Activated T-cell treated with anti-CD3 and anti-CD28 coated beads, Interleukin-2, amount 50 U/mL, for 48 hours (primary cell): ENCODE results near the gene HSD17B2.

Experiments used
- DNase-seq, 2 experiments: peaks; one replicate each; pipeline ENCODE4 v3.0.0-alpha.2; 2020

Gene HSD17B2

DNA sequence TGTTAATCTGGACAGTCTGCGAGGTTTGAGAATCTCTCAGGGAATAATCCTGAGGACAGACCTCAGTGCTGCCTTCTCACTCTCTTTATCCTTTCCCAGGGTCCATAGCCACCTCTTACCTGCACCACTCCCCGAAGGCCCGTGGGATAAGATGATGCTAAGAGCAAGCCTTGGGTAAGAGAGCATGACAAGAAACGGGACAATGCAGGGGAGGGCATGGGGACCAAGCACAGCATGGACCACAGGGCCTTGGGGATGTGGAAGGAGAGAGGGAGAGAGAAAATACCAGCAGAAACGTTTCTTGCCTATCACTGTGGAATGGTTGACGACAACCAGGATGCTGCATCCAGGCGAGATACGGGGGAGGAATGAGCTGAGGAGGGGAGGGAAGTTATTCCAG is 15.5 kb upstream of the HSD17B2 start:
- no peak for DNase-seq

DNA sequence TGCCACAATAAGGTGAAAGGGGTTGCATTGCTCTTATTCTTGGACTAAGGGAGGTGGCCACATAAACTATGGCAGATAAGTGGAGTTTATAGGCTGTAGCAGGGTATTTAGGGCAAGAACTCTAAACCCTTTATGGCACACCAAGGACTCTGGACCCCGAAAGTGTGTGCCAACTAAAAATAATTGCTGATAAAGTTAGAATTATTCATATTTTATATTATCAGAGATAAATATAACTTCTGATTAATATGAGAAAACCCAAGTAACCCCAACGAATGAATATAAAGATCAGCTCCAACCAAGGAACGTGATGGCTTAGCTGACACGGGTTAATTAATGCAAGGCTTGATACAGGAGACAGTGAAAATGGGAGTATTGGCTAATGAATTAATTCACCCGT is 15.0 kb upstream of the HSD17B2 start:
- no peak for DNase-seq

DNA sequence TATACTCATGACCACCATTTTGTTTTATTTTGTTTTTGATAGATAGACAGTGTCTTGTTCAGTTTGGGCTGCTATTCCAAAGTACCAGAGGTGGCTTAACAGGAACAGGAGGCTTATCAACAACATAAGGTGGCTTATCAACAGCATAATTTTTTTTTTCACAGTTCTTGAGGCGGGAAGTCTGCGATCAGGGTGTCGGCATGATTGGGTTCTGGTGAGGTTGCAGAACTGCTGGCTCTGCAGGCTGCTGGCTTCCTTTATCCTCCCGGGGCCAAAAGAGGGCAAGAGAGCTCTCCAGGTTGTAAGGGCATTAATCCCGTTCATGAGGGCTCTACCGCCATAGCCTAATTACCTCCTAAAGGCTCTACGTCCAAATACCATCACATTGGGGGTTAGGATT is 11.8 kb upstream of the HSD17B2 start:
- DNase-seq = no peak

DNA sequence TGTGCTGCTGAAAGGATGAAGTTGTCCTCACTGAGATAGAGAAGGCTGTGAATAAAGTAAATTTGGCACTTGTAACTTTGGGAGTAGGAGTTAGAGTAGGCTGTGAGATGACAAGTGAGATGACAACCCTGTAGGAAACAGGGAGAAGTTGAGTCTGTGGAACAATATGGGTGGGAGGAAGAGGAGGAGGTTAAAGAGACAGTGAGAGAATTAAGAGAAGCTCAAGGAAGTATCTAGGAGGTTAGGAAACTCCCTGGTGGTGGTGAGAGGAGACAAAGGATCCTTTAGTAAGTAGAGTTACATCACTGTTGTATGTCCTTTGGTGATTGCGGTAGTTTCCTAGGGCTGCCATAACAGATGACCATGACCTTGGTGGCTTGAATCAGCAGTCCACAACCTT is 10.7 kb upstream of the HSD17B2 start:
- no peak for DNase-seq

DNA sequence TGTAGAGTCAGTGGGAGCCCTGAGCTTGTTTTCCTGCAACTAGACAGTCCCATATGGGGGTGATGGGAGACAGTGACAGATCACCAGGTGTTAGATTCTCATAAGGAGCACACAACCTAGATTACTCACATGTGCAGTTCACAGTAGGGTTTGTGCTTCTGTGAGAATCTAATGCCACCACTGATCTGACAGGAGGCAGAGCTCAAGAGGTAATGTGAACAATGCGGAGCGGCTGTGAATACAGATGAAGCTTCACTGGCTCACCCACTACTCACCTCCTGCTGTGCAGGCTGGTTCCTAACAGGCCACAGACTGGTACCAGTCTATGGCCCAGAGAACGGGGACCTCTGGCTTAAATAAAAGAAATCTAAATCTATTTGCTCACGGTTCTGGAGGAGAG is 10.2 kb upstream of the HSD17B2 start:
- DNase-seq = no peak

DNA sequence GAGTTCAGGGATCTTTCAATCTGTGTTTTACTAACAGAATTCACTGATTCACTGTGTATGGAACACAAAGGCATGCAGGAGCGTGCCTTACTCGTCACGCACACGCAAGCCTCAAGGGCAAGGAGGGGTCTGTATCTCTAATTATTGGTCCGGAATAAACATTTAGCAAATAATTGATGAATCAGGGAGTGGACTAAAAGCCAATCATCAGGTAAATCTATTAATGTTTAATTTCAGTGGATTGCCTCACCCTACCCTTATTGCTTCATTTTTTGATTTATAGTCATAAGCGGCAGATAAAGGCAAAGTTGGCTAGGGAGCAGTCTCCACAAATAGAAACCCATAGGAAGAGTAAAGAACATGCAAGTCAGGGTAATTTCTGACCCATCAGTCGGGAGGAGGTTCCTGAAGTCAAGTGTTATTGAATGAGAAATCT is 7.4 kb upstream of the HSD17B2 start:
- no peak for DNase-seq

DNA sequence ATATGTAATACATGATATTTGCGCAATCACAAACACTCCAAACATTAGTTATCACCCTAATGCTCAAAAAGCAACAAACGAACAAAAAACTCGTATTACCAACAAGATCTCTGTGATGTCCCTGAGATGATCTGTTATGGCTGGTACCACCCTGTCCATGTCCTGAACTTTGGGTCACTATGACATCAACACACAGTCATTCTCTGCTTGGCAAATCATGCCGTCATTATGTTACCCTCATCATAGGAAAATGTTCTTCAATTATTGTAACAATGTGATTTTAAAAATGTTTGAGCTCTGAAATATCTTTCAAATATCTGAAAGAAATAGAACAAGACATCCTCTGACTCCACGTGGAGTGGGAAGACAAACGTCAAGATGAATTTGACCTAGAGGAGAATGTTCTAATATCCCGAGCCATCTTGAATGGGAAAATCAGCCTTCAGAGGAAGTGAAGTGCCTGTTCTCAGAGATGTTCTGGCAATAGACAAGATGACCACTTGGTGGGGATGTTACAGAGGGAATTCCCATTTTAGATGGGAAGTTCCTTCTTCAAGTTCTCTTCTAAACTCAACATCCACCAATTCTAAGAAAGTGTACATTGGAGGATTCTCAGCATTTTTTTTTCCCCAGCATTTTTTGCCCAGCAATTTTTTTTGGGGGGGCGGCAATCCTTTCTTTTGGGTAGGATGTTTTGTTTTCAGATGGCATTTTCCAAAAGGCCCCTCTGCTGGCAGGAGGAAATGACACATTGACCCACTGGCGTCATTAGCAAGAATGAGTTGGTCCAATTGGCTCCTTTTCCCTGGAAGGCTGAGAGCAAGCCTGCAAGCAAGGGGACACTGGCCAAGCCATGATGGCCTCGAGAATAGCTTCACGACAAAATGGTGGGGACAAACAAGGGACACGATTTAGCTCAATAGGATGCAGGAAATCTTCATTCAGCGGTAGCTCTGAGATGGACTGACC is 3.7 kb upstream of the HSD17B2 start:
- DNase-seq = no peak

DNA sequence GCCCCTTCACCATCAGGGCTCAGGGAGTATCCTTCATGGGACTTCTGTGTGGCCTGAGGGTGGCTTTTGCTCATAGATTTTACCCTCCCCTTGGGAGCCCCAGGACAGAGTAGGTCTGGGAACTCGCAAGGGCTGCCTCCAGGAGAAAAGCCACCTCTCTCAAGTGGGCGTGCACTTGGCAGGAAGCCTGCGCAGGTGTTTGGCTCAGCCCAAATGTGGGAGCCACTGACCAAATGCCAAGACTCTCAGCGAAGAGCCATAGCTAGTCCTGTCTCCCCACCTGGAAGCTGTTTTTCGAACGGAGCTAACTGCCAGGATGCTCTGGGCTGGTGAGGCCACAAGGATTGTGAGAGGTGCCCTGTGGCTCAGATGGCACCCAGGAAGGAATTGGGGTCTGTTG is 2.0 kb upstream of the HSD17B2 start:
- no peak for DNase-seq

DNA sequence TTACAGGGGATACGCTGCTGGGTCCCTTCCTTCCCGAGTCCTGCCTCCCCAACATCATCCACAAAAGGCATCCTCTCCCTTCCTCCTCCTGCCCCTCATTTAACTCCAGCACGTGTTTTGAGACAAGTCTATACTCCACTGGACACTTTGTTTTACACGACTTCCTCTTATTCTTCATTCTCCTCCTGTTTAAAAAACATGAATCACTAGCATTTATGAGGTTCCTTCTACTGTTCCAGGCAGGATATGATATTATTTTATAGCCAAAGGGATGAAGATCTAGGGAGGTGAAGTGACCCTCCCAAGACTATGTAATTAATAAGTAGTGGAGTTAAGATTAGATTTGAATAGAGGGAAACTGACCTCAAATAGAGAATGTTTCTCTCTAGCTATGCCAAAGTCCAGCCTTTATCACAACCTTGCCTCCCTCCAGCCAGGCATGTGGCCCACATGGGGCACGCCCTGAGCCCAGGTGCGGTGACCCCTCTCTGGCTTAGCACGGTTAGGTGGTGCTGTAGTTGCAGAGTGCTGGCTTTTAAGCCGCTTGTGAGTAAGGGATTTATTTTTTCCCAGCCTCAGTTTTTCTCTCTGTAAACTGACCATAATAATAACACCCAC is 1.3 kb upstream of the HSD17B2 start:
- no peak for DNase-seq

DNA sequence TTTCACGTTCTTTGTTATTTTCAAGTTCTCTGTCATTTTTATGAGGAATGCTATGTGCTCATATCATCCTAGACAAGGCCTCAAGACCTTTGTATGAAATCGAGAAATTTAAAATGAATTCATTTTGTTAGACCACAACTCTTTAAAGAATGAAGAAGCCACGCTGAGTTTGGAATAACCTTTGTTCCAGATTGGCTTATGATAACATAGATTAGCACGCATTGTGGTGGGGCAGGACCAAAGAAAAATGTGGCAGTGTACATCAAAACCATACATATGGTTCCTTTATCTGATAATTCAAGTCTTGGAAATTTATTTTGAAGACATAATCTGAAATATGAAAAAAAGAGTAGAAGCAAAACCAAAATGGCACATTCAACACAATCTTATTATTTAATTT is 2.2 kb downstream of the HSD17B2 start:
- no peak for DNase-seq

DNA sequence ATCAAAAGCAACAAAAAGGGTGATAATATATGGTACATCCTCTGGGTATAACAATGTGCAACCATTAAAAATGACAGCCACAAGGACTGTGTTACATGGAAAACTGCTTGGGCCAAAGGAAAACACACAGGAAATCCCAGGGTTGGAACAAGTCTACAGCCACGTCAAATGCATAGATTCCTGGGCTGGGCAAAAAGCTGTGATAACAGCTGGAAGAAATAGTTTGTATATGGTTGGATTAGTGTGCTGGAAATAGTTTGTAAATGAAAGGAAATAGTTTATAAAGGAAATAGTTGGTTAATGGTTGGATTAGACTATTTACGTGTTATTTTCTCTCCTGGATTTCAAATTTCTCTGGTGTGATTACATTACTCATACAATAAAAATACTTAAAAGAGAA is 2.6 kb downstream of the HSD17B2 start:
- no peak for DNase-seq

DNA sequence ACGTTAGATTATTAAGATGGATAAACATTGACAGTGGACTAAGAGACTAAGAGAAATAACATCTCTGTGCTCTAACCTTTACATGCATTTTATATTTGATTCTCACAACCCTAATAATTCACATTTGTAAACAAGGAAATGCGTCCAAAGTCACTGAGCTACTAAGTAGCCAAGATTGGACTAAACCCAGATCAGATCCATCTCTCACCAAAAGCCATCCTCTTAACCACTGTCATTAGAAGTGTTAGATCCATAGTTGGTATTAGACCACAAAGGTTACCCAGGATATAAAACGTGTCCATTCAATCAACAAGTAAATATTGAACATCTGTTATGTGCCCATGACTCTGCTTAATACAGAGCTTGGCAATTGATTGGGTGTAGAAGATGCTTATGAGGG is 5.2 kb downstream of the HSD17B2 start:
- no peak for DNase-seq

DNA sequence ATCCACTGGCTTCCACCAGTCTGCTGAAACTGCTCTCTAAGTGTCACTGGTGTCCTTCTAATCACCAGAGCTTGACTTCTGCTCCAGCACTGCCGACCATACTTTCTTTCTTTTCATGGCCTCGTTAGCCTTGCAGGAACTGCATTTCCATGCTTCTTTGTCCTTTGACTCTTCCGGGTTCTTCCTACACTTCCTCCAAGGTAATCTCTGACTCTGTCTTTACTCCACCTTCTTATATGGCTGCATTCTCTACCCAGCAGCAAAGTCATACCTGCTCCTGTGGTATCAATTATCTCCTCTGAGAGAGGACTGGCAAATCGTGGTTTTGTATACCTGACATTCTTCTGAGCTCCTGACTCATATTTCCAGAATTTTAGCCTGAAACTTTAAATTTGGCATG is 6.5 kb downstream of the HSD17B2 start:
- DNase-seq = no peak

DNA sequence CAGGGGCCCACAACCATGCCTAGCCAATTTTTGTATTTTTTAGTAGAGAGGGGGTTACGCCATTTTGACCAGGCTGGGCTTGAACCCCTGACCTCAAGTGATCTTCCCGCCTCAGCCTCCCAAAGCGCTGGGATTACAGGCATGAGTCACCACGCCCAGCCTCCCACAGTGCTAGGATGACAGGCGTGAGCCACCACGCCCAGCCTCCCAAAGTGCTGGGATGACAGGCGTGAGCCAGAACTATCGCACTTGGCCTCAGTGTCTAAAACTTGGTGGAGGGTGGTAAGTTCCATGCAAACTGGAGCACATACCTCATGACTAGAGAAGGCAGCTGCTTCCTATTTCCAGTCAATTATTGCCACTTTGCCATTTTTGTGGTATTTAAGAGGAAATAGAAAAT is 7.1 kb downstream of the HSD17B2 start:
- DNase-seq = no peak

DNA sequence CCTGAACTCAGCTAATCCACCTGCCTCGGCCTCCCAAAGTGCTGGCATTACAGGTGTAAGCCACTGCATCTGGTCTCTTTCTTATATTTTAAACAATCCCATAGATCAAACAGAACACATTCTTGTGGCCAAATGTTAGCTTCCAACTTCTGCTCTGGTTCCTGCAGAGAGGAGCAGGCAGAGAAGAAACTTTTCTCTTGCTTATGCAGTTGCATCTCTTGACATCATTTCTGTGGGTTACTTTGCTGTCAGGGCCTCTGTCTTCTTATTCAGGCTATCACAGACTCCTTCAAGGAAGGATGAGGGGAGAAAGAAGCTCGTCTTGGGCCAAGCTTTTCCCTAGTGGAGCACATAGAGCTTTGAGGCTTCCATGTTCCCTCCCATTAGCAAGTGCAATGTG is 7.8 kb downstream of the HSD17B2 start:
- DNase-seq = no peak

DNA sequence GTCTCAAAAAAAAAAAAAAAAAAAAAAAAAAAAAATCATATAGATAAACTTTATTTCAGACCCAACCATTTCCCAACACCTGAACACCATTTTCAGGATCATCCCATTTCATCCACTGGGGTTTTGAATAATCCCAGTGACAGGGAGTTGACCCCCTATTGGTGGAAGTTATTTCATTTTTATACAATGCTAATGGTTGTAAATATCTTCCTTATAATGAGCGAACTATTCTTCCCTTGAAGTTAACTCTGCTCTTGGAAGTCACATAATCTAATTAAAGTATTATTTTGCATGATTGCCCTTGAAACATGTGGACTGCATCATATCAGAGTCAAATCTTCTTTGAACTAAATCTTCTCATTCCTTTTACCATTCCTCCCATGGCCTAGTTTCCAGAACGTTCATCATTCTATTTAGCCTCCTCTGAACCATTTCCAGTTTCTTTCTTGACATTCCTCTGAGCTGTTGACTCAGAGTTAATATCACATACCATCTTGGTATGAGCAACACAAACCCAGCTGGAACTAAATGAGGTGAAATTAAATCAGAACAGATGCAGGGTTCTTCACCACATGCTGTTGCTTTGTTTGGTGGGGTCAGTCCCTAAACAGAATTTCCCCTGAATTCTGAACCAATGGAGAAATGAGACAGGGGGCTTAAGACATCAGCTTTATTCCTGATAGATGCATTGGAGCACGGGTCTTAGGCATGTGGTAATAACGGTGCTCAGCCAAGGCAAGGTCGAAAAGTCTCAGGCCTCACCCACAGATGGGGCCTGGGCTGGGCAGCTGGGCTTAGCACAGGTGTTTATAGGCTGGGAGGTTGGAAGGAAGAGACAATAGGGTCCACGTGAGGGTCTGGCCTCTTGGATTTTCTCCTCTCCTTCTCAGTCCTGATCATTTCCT is 8.9 kb downstream of the HSD17B2 start:
- no peak for DNase-seq

DNA sequence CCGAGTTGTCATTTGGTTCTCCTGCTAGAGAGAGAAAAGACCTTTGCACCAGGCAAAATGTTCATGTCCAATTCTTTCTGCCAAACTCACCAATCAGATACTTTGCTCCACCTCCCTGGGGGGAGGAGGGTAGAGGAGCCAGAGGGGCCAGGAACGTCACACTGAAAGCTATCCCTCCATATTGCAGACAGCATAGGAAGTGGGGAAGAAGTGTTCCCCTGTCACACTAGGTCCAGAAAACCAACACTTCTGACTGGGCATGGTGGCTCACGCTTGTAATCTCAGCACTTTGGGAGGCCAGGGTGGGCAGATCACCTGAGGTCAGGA is 9.5 kb downstream of the HSD17B2 start:
- no peak for DNase-seq

DNA sequence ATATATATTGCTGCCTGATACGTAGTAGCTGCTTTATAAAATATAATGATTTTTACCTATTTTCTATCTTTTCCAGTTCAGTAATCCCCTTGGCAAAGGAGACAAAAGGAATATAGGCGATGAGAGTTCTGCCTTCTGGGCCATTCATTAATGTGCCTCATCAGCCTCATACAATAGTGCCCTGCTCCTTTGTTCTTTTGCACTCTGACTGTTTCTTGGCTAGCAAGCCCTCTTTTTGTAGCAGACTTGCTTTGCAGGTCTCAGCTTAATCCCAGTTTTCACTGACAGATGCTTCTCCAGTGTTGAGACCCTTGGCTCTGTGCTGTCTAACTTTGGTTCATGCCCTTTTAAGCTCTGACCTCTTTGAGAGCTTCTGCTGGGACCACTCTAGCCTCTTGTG is 10.4 kb downstream of the HSD17B2 start:
- DNase-seq = no peak

DNA sequence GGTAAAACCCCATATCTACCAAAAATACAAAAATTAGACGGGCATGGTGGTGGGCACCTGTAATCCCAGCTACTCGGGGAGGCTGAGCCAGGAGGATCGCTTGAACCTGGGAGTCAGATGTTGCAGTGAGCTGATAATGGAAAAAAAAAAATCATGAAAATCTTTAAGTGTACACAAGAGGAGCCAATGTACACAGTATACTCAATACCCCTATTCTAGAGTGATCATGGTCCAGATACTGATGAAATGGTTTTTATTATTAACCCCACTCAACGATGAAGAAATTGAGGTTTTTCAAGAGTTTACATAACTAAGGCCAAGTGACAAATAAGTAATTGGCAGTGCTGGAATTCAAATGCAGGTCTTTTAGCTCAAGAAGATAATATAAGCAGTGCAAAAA is 11.5 kb downstream of the HSD17B2 start:
- no peak for DNase-seq

DNA sequence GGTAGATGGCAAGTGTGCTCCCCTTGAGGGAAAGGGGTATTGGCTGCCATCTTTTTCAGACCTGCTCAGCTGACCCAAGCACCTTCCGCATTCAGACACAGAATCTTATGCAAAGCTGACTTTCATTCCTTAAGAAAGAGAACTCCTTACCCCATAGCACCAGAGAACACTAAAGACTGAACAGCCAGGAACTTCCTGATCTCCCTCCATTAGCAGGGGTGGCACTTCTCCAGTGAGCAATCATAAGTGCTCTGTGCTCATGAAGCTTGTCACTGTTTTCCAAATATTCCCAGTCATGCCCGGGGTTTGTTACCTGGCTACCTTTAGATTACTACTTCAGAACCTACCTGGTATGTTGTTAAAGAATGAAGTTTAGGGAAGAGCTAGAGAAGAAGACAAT is 11.9 kb downstream of the HSD17B2 start:
- no peak for DNase-seq

DNA sequence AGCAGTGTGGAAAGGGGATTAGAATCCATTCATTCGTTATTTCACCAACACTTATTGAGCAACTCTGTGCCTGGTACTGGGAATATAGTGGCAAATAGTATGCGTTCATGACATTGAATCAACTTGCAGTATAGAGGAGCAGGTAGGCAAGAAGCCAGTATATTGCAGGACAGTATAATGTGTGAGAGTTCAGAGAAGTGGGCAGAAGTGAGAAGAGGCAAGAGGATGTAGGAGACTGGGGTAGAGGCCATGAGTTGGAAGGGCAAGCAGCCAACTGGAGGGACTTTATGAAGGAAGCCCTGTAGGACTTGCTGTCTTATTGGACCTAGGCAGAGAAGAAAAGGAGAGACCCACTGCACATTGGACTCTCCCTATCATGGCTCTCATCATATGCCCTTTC is 12.3 kb downstream of the HSD17B2 start:
- no peak for DNase-seq

DNA sequence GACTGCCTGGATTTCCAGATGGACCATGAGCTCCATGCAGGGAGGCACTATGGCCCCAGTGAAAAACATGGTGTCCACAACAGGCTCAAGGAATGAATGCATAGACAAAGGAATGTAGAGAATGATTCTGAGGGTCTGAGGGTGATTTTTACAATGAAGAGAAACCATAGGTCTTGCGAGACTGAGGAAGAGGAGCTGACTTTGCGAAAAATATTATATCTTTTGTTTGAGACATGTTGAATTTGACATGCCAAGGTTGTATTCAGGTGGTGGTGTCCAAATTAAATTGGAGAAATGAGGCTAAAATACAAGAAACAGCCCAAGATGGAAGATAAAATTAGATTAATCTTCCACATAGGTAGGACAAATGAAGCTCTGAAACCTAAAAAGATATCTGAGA is 12.7 kb downstream of the HSD17B2 start:
- no peak for DNase-seq

DNA sequence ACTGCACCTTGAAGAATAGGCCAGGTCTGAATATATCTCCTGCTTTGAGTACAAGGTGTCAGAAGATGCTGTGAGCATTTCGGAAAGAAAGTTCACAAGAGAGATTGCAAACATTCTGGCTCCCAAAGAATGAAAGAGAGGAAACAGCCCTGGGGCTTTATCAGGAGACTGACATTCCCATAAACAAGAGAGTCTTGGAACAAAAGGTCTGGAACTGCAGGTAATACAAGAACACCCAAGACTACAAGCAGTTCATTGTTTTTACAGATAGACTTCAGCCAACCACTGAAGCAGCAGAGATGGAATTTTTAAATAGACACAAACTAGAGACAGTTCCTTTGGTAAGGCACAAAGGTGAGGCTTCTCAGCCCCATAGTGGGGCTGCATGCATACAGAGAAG is 14.4 kb downstream of the HSD17B2 start:
- no peak for DNase-seq

DNA sequence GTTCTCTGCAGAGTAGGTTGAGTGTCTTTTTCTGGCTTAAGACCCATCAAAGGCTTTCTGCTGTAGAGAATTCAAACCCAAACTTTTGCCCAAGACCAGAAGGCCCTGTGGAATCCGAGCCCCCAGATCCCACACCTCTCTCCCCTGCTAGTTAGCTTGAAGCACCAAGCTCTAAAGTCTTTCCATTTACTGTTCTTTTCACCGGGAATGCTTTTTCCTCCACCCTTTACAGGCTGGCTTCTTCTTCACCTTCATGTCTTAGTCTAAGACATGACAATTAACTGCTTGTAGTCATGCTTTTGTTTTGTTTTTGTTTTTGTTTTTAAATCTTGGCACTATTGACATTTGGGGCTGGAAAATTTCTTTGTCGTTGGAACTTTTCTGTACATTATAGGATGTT is 15.5 kb downstream of the HSD17B2 start:
- DNase-seq = no peak
